ENCODE results near the gene STAT3.
"Not testable (repeated sequence)": the region's sequence is repeated elsewhere in the genome, so short reads cannot be mapped to it uniquely, and the experiment has no call there.

Gene STAT3

DNA sequence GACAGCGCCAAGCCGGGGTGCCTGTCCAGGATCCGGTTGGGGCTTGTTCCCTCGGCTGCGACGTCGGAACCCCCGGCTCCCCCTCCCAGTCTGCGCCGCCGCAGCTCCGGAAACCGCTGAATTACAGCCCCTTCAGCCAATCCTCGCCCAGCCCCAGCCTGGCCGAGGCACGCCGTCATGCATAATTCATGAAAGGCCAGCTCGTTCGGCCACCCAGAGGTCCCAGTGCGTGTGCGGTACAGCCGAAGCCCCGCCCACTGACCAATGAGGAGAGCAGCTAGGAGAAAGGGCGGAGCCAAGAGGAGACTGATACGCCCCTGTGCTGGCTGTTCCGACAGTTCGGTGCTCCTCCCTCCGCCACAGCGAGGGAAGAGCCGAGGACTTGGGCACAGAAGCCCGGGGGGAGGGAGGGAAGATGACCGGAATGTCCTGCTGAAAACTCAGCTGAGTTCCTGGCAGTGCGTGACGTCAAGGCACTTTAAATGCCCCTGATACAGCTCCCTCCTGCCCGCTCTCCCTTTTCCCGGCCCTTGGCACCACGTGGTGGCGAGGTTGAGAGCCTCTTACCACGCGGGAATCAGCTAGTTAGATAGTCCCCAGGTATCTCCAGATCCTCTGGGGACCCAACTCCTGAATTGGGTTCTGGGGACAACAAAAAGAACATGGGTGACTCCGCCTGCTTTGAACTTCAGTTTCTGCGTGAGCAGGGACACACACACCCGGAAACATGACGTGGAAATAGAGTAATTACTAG lies at the start of gene STAT3:
Gene STAT3, minus strand, starts transcription at position 62 of the 754 bp plus-strand sequence. CDS start 39,926 bp downstream, outside the sequence.
- peak; percentile 100 for DNase-seq

DNA sequence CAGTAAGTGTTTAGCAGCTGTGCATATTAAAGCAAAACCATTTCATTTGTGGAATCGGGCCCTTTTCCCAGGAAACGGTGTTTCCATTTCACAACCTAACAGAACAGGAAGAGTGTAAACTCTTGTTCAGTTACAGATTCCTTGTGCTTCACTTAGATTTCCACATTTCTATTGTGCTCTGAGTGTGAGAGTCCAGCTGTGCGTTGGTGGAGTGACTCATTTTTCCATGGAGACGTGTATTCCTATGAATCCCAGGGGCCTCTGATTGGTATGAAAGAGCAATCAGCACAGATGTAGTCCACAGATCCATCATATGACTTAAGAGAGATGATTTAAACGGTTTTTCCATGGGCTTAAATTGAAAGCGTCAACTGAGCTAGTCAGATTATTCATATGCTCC lies 48.1 kb upstream of the STAT3 start:
- DNase-seq = no peak

DNA sequence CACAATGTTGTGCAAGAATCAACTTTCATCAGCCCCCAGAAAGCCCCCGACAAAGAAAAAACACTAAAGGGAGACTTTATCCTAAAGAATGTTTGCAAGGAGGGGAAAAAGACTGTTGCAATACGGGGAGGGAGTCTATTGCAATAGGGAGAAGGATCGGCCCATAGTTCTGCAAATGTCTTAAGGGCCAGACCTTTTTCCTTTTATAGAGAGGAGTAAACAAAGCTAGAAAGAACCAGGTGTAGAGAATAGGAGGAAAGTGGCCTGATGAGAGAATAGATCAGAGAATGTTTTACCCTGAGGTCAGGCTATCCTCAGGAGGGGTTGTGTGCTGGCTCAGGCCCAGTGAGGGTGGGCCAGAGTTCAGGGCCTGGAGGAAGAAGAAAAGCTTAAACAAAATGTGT lies 43.5 kb upstream of the STAT3 start:
- DNase-seq = no peak

DNA sequence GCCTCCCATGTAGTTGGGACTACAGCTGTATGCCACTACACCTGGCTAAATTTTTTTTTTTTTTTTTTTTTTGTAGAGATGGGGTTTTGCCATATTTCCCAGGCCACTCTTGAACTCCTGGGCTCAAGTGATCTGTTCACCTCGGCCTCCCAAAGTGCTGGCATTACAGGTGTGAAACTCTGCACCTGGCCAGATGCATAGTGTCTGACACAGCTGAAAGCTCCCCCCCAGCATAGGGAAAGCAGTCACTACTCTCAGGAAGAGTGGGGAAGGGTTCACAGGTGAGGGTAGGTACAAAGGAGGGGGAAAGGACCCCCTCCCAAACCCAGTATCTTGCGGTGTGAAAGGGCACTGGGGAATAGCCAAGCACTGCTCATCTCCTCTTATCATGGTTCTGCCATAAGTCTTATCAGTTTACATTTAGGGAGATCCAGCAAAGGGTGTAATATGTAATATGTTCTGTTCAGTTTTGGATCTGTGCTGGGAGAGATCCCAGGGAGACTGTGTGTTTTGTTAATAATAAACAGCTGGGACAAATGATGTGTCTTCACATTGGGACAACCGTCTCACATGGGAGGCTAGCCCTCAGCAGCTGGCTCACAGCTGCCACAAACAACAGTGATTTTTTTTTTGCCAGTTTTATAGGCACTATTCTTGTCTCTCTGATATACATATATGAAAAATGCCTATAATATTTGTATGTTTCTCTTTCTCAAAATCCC lies 41.6 kb upstream of the STAT3 start:
- DNase-seq = no peak

DNA sequence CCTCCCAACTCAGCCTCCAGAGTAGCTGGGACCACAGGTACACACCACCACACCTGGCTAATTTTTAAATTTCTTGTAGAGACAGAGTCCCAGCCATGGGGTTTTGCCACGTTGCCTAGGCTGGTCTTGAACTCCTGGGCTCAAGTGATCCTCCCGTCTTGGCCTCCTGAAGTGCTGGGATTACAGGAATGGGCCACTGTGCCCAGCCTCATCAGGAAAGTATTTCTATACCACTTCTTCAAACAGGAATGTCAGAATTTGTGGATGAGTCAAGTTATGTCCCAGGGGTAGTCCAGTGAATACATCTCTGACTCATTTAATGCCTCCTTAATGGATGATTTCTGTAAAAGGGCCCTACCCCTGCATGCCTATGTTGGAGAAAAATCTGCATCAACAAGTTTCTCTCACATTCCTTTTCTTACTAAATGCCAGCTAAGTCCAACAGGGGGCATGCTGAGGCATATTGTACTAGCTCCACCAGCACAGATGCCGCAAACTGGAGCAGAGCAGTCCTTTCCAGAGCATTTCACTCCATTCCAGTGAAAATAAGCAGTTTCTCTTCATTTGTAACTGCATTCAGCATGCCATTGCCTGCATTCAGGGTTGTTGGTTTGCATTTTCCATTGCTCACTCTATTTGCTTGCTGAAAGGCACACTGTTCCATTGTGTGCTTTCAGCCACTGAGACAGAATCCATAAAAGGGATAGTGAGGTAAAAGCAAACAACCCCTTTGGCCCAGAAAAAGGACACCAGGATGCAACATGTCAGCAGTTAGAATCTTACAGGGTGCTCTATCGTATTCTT lies 40.1 kb upstream of the STAT3 start:
- DNase-seq = peak; percentile 36

DNA sequence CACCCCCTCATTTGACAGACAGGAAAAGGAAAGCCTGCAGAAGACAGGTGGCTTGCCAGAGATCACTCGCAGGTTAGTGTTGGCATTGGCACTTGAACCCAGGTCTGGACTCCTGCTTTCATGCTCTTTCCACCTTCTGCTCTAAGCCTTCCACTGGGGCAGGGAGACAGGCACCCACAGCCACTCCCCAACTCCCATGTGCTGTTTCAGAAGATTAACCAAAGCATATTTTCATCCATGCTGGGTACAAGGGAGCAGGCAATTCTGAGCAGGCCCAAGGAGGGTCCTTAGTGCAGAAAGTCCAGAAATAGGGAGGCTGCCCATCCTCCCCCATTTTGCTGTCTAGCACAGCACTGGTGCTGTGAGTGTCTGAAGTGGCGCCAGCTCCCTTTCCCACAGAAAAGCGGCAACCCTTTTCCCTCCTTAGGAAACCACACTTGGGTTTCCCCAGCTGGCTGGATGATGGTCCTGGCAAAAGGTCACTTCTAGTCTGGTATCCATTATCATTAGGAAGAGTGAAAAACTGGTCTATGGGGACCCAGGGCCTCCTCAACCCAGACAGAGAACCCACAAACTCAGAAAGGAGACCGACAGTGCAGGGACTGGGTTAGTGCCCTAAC lies 36.9 kb upstream of the STAT3 start:
- DNase-seq = no peak

DNA sequence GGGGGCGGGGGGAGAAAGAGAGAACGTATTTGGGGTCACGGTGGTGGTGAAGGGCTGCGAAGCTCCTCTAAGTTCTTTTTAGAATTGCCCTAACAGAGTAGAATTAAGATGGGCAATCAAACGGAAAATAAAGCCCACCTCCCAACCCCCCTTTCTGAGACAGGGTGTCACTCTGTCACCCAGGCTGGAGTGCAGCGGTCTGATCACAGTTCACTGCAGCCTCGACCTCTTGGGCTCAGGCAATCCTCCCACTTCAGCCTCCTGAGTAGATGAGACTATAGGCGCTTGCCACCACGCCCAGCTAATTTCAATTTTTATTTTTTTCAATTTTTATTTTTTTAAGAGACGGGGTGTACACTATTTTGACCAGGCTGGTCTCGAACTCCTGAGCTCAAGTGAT lies 35.5 kb upstream of the STAT3 start:
- DNase-seq = no peak

DNA sequence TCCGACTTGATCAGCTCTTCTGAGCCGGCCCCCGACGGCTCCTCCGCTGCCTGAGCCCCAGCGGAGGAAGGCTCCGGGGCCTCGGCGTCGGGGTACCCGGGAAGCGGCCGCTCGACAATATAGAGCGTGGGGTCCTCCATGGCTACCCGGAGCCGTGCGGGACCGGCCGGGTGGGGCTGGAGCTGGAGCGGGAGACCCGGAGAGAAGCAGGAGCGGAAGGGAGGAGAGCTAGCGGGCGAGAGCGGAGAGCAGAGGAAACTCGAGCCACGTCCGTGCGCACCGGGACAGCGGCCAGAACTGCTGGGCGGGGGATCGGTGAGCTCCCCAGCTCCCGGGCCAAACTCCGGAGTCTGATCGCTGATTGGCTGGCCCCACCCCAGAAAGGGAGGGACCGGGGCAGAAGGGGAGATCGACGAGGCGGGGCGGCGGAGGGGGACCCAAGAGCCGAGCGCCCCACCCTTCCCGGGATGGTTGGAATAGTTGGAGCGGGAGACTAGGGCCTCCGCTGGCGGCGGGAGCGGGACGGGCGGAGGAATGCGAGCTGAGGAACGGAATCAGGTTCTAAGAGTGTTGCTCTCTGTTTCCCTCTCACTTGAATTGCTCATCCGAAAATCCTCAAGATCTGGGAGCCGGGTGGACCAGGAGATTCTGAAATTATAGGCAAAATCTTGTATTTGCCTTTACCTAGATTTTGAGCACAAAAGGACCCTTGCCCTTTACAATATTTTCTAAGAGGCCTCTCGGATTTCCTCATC lies 34.9 kb upstream of the STAT3 start, which contains the start of gene CAVIN1:
Gene CAVIN1, minus strand, starts transcription at position 299 of the 755 bp plus-strand sequence. Its CDS starts 159 bp downstream, at position 140.
- no peak for DNase-seq

DNA sequence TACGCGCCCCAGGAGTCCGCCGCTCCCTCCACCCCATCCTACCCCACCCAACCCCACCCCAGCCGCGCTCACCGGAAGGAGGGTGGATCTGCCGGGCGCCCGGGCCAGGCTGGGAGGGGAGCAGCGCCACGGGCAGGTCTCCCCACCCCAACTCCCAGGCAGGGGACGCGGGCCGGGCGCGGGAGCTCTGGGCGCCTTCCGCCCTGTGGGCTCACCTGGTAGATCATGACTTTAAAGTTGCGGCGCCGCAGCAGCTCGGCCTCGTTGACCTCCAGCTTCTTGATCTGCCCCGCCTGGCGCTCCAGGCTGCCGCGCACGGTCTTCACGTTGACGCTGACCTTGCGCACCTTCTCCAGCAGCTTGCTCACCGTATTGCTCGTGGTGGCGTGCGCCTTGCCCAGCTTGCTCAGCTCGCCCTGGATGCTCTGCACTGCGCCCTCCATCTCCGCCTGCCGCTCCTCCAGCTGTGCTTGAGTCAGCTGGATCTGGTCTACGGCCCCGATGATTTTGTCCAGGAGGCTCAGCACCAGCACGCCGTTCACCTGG lies 34.2 kb upstream of the STAT3 start:
- DNase-seq = peak; percentile 31

DNA sequence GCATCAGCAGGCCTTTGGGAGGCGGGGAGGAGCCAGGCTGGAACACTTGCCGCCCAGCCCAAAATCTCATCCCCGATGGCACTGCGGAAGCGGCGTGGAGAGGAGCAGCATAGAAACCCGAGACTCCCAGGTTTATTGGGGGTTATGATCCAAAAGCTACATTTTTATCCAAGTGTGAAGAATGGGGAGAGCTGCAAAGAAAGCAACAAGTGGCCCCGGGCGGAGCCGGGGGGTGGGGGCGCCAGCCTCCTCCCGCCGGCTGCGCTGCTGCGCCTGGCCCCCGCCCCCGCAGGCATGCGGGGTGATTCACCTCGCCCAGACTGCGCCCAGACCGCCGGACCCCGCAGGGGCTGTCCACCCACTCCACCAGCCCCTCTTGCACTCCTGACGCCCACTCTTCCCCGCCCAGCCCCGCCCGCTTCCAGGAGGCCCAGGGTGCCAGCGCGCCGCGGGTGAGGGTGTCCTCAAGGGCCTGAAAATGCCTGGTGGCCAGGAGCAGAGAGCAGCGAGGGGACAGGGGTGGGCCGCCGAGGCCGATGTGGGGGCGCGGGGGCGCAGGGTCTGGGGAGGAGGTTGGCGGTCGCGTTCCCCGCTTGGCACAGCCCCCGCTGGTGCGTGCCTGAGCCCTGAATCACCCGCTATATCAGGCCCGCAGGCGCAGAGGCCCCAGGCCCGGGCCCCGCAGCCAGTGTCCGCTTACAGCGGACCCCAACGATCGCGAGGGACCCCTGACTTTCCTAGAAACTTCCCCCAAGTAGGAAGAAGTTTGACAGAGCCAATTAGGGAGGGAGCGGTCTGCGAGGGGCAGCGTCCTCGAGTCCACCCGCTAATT lies 33.5 kb upstream of the STAT3 start:
- no peak for DNase-seq

DNA sequence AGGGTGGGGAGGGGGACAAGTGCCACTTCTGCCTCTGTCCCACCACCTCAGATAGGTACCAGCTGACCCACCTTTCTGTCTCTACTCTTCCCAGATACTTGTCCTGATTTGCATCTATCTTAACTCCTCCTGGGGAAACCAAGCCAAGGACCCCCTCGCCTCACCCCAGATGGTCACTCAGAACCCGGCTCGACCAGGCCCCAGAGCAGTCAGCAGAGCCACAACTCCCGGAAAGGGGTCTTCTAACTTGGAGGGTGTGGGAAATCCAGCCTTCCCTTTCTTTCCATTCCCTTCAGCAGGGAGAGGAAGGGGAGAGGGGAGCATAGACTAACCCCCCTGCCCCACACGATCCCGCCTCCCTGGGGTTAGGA lies 32.9 kb upstream of the STAT3 start:
- no peak for DNase-seq

DNA sequence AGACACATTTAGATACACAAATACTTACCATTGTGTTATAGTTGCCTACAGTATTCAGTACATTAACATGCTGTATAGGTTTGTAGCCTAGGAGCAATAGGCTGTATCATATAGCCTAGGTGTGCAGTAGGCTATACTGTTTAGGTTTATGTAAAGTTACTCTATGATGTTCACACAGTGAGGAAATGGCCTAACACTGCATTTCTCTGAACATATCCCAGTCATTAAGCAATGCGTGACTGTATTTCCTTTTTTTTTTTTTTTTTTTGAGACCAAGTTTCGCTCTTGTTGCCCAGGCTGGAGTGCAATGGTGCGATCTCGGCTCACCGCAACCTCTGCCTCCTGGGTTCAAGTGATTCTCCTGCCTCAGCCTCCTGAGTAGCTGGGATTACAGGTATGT lies 29.7 kb upstream of the STAT3 start:
- not testable (repeated sequence) for DNase-seq

DNA sequence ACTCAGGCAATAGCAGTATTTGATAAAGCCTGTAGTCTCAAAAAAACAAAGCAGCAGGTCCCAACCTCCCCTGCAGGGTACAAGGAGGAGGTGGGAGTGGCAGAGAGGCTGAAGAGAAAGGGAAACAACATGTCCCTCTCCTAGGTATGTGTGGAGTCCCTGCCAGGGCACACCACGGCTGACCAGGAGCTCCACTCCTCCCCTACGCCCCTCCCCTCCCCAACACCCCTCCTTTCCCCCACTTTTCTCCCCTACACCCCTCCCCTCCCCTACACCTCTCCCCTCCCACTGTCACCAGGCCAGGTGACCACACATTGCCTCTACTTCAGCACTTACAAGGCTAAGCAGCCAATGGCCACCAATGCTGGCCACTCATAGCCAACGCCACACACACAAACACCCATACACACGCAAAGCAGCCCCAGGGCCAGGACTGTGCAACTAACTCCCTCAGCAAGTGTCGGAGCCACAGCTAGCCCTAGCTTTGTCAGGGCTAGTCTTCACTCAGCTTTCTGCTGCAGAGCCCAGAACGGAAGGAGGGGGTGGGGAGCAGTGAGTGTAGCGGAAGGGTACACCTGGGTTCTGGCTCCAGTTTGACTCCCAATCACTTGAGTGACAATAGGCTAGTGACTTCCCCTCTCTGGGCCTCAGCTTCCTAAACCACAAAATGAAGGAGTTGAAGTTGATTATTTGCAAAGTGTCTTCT lies 26.6 kb upstream of the STAT3 start:
- peak; percentile 55 for DNase-seq

DNA sequence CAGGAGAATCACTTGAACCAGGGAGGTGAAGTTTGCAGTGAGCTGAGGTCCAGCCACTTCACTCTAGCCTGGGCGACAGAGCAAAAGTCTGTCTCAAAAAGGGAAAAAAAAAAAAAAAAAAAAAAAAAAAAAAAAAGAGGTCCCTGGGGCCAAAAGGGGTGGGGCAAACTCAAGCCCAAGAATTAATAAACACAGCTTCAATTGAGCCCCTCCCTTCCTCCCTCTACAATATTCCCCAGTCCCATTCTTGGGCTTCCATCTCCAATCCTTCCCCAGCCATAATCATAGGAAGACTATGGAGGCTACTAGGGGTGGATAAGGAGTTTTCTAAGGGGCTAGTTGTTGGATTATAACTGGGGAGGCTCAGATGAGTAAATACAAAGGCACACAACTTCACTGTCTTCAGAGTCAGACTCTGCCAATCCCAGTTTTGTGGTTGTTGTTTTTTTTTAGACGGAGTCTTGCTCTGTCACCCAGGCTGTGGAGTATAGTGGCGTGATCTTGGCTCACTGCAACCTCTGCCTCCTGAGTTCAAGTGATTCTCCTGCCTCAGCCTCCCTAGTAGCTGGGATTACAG lies 25.3 kb upstream of the STAT3 start:
- DNase-seq = no peak

DNA sequence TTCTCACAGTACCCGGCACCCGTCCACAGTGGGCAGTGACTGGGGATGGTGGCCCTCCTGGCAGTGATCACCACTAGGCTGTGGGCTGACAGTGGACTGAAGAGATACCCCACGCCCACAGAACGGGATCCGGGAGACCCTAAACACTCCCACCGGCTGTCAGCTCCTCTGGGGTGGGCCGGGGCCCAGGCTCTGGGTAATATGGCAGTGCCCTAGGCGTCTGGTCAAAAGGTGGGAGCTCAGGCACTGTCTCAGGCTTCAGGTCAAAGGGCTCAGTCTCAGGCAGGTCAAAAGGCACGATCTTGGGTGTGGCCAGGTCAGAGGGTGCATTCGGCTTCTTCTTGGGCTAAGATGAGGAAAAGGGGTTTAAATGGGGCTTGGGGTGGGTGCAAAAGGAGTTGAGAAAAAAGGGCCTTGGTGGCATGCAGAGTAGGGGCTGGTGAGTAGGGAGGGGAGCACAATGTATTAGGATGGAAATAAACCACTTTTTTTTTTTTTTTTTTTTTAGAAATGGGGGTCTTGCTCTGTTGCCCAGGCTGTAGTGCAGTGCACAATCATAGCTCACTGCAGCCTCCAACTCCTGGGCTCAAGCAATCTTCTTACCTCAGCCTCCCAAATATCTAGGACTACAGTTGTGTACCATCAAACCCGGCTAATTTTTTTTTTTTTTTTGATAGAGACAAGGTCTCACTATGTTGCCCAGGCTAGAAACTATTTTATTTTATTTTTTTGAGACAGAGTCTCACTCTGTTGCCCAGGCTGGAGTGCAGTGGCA lies 23.9 kb upstream of the STAT3 start:
- no peak for DNase-seq

DNA sequence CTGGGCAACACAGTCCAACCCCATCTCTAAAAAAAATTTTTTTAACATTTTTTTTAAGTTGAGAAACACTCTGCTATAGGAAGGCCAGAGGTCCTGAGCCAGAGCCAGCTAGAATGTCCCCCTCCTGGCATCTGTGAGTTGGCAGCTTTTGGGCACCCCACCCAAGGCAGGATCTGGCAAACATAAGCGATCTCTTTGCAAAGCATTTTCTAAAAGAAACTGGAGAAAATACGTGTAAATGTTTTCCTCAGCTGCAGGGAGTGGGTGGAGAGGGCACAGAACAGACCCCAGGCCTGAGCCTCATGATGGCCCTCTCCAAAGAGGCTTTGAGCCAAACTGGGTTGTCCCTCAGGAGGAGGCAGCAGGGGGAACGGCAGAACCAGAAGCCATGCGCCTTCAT lies 23.1 kb upstream of the STAT3 start:
- no peak for DNase-seq

DNA sequence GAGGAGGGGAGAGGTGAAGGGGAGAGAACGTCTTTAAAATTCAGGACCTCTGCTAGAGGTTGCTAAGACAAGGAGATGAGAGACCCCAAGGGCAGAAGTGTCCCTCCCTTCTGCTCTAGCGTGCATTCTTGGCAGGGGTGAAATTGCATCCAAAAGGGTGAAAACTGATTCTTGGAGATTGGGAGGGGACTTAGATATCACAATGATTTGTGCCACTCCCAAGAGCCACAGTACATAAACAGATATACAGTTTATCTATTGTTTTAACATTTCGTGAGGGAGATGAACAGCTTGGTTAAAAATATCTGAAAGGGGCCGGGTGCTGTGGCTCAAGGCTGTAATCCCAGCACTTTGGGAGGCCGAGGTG lies 22.1 kb upstream of the STAT3 start:
- no peak for DNase-seq

DNA sequence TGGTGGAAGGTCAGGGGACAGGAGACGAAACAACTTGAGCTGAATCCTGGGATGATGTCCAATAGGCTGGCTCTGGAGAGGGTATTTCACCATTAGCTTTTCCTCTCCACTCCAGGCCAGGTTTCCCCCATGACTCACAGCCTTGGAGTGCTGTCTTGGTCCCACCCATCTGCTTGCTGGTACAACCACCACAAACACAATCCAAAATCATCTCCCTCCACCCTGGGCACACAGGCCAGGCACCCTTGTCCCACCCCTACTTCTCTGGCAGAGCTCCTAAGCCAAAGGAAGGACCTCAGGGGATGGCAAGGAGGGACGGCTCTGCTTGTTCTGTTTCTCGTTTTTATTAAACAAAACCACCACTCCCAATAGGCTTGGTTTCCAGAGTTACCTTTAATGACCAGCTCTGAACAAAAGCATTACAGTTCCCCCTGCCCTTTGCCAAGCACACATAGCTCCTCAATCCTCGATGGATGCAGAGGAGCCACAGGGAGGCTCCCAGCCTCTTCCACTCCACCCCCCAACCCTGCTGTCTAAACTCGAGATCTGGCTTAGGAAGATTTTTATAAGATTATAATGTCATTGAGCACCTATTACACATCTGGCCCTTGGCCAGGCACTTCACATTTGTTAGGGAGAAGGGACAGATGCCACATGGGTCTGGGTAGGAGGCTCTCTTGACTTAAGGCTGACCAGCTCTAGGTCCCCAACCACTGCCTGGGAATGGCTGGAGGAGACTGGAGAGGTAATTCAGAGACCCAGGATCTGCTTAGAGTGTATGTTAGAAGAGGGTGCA lies 21.5 kb upstream of the STAT3 start:
- no peak for DNase-seq
